ENCODE results near the gene RAD51B. TPM values are rescaled to one million over a fixed set of nuclear protein-coding genes. Genes with fewer than 3 reads are reported as not detected.
A peak's percentile ranks its signal among the peaks of the same experiment; 100 is the strongest.

RAD51B gene
- total RNA-seq, 1 experiment from 2014 or later: 13.3 TPM

DNA sequence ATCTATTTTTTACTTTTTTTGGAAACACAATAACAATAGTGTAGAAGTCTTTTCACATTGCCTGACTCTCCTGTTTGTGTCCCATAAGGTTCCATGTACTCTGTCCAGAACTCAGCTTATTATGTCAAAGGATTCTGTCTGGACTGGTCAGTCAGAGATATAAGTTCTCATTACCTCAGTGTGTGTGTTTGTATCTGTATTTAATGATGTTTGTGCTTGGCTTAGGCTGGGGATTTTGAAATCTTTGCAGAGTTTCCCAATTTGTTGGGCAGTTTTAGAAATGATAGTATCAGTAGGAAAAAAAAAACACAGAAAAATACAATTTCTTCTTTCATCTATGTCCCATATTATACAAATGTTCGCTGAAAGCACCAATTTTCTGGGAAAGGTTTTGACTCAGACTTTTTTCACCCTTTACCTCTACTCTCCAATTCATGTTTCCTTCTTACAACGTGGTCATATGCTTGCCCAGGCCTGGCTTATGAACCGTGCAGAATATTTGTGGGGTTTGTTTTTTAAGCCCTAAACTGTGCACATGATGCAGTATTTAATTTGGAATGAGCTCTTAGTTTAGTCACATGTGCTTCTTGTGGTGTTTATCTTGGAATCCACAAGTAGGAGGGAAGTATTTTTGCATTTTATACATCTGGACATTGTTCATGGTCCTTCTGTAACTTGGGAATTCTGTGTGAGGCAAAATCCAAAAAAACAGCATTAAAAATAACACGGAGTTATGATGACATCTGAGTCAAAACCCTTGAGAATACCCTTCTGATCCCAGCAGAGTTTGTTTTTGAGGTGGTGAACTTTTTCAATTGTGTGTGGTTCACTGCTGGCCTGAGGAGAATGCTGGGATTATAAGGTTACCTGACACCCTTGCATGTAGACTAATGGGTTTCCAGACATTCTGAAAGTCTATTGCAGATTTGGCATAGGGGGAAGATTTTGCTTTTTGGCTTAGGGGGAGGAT lies 121.2 kb downstream of the RAD51B start:
- H3K27ac ChIP-seq: peak overlapping the region; percentile 62
- H3K4me1 ChIP-seq: peaks cover 35% of the 10 kb centered on the region
- 0 out of 2 replicates have a peak overlapping the region, but pooled peaks have one; percentile 8 for H3K4me3 ChIP-seq
- no peaks in the 10 kb centered on the region for H3K36me3 ChIP-seq
- peak; percentile 72 to 89 for DNase-seq
- H3K9me3 ChIP-seq (replicated peaks): no peaks in the 10 kb centered on the region
- no peaks in the 10 kb centered on the region for H3K27me3 ChIP-seq

DNA sequence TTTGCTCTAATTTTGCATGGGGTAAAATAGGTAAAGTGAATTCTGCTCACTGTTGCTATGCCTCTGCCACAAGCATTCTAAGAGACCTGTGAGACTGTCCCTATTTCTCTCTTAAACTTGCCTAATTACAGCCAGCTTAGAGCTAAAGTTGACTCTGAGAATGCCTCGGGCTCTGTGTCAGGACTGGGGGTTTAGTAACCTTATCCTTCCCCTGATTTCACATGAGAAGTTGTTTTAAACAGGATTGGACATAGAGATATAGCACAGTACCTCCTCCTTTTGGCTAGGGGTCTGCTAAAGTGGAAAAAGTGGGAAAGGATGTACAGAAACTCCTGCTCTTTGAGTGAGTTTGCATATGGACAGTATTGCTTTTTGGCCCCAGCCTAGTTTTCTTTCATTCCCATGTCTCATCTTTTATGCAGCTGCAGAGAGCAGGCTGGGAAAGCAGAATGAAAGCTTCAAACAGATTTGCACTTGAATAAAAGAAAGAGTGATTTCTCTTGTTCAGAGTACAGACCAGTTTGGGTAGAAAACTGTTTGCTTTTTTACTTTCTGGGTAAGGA lies 122.0 kb downstream of the RAD51B start:
- H3K36me3 ChIP-seq: no peaks in the 10 kb centered on the region
- DNase-seq: peak; percentile 75 to 90
- peaks cover 35% of the 10 kb centered on the region for H3K4me1 ChIP-seq
- H3K27ac ChIP-seq: peak overlapping the region; percentile 62
- no peaks in the 10 kb centered on the region for H3K27me3 ChIP-seq
- H3K9me3 ChIP-seq (replicated peaks): no peaks in the 10 kb centered on the region
- no peak overlapping the region for H3K4me3 ChIP-seq

DNA sequence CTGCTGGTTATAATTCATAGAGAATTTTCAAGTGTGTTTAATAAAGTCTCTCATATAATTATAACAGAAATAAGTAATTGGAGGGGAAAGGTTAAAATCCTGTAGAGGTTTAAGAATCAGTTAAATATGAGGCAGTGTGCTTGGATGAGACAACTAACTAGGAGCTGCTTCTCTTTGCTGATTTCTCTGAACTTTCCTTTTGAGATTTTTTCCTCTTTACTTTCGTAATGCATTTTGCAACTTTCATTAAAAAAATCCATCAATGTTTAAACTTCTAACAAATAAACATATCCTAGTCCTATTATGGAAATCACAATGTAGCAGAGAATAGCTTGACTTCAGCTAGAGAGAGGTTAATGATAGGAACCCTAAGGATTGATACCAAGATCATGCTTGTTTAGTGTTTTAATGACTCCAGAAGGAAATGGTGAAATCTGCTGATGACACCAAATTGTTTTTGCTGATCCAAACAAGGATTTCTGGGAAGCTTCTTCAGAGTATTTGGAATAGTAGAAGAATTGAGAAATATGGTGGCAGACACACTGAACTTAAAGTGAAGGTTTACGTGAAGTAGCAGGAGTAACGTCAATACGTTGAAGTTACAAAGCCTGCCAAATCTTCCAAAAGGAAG lies 122.6 kb downstream of the RAD51B start:
- H3K27ac ChIP-seq: peak overlapping the region; percentile 62
- H3K36me3 ChIP-seq: no peaks in the 10 kb centered on the region
- no peaks in the 10 kb centered on the region for H3K9me3 ChIP-seq (replicated peaks)
- H3K4me3 ChIP-seq: no peak overlapping the region
- DNase-seq: no peak
- H3K4me1 ChIP-seq: peaks cover 35% of the 10 kb centered on the region
- no peaks in the 10 kb centered on the region for H3K27me3 ChIP-seq

DNA sequence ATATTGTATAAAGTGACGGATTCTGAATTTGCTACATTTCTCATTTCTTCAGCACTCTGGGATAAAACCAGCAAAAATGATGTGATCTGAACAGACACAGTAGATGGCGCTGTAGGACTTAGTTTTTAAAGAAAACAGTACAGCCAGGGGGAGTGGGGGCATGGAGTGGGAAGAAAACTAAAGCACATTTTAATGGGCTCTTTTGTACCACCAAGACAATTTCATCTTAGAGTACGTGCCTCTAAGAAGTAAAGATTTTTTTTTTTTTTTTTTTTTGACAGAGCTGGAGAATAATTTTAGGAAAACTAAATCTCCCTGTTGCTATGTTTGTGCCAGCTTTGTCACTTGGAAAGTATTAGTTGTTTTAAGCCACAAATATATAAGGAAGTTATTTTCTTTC lies 124.4 kb downstream of the RAD51B start:
- Histone ChIP-seq H3K4me1 (peaks cover 36% of the 10 kb centered on the region), H3K27me3 (no peaks in the 10 kb centered on the region), H3K27ac (peak overlapping the region; percentile 63), H3K9me3 (replicated peaks) (no peaks in the 10 kb centered on the region), H3K36me3 (no peaks in the 10 kb centered on the region), H3K4me3 (no peak overlapping the region)
- peak; percentile 92 to 93 for DNase-seq

DNA sequence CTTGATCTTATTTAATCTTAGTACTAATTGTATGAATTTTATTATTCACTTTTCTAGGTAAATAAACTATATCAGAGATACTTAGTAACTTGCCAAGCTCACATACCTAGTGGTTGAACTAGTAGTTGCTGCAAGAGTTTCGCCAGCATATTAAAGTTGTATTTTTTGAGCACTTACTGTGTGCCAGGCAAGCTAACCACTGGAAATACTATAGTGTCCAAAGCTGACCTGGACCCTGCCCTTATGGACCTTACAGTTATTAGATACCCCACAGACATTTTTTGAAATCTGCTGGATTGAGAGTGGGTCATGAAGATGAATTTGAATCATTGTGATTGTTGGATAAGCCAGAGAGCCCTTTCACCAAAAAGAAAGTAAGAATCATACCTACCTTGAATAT lies 125.0 kb downstream of the RAD51B start:
- Histone ChIP-seq H3K4me1 (peaks cover 42% of the 10 kb centered on the region), H3K27ac (peak overlapping the region; percentile 63), H3K36me3 (no peaks in the 10 kb centered on the region), H3K4me3 (no peak overlapping the region), H3K9me3 (replicated peaks) (no peaks in the 10 kb centered on the region), H3K27me3 (no peaks in the 10 kb centered on the region)
- DNase-seq: no peak

DNA sequence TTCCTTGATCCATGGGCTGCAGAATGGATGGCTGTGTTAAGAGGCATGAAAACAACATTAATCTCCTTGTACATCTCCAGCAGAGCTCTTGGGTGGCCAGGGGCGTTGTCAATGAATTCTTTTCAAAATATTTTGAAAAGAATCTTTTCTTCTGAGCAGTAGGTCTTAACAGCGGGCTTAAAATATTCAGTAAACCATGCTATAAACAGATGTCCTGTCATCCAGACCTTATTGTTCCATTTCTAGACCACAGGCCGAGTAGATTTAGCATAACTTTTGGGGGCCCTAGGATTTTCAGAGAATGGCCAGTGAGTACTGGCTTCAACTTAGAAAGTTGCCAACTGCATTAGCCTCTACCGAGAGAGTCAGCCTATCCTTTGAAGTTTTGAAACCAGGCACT lies 130.2 kb downstream of the RAD51B start:
- H3K9me3 ChIP-seq (replicated peaks): no peaks in the 10 kb centered on the region
- H3K4me3 ChIP-seq: no peak overlapping the region
- H3K4me1 ChIP-seq: peaks cover 29% of the 10 kb centered on the region
- DNase-seq: peak; percentile 78 to 87
- no peaks in the 10 kb centered on the region for H3K27me3 ChIP-seq
- H3K36me3 ChIP-seq: no peaks in the 10 kb centered on the region
- peak overlapping the region; percentile 66 for H3K27ac ChIP-seq

DNA sequence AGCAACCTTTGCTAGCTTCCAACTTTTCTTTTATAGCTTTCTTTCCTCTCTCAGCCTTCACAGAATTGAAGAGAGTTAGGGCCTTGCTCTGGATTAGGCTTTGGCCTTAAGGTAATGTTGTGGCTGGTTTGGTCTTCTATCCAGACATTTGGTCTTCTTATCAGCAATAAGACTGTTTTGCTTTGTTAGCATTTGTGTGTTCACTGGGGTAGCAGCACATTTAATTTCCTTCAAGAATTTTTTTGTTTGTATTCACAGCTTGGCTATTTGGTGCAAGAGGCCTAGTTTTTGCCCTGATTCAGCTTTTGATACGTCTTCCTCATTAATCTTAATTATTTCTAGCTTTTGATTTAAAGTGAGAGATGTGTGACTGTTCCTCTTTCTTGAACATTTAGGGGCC lies 130.8 kb downstream of the RAD51B start:
- H3K36me3 ChIP-seq: no peaks in the 10 kb centered on the region
- DNase-seq: no peak
- H3K9me3 ChIP-seq (replicated peaks): no peaks in the 10 kb centered on the region
- no peaks in the 10 kb centered on the region for H3K27me3 ChIP-seq
- peaks cover 27% of the 10 kb centered on the region for H3K4me1 ChIP-seq
- peak overlapping the region; percentile 66 for H3K27ac ChIP-seq
- no peak overlapping the region for H3K4me3 ChIP-seq

DNA sequence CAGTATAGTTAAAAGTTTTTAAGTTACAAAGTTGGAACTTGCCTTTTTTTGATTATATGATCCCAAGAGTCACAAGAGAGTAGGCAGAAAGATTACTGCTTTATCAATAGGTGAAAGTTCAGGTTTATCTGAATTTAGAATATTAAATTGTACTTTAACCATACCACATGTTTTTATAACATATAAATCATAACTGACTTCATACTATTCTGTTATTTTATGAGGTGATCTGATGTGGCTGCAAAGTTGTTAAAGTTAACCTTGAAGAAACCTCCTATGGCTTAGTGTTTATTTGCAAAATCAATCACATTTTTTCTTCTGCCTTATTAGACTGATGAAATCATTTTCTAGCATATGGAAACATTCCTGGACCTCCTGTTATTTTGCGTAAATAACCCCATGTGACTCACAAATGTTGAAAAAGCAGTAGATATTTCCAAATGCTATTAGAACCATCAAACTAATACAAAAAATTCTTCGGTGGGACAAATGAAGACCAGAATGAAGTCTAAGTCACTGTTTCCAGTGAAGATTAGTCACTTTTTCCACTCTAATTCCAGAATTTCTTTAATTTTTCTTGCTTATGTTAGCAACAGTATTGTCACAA lies 132.1 kb downstream of the RAD51B start:
- no peaks in the 10 kb centered on the region for H3K27me3 ChIP-seq
- no peak overlapping the region for H3K4me3 ChIP-seq
- no peaks in the 10 kb centered on the region for H3K36me3 ChIP-seq
- peaks cover 27% of the 10 kb centered on the region for H3K4me1 ChIP-seq
- no peak overlapping the region for H3K27ac ChIP-seq
- no peaks in the 10 kb centered on the region for H3K9me3 ChIP-seq (replicated peaks)
- no peak for DNase-seq

DNA sequence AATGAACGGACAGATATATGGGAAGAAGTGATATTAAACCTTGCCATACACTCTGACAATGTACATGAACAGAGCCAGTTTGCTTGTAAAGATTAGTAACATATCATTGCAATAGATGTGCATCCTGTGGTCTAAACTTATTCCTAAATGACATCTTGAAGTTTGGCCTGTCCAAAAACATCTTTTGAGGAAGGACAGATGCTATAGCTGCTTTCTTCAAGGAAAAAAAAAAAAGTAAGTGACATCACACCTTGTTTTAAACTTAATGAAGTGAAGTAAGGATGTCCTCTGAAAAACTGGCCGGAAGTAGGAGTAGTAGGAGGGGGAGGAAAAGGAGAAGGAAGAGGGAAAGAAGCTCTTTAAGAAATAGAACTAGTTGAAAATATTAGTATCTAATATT lies 132.8 kb downstream of the RAD51B start:
- Histone ChIP-seq H3K4me3 (no peak overlapping the region), H3K4me1 (peaks cover 27% of the 10 kb centered on the region), H3K27me3 (no peaks in the 10 kb centered on the region), H3K9me3 (replicated peaks) (no peaks in the 10 kb centered on the region), H3K27ac (no peak overlapping the region), H3K36me3 (no peaks in the 10 kb centered on the region)
- no peak for DNase-seq

DNA sequence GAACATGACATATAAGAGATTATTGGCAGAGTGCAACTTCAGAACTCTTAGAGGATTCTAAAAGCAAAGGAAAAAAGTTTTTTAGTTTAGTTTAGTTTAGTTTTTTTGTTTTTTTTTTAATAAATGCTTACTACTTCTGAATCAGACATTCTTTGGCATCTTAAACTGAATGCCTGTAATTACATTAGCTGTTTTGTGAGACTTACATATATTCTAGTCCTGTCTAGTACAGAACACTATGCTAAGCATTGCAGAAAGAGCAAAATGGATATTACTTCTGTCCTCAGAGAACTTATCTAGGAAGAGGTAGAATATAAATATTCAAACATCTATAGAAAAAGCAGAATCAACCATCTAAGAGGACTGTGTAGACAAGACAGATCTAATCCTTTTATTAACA lies 133.2 kb downstream of the RAD51B start:
- peaks cover 27% of the 10 kb centered on the region for H3K4me1 ChIP-seq
- no peaks in the 10 kb centered on the region for H3K9me3 ChIP-seq (replicated peaks)
- no peak overlapping the region for H3K4me3 ChIP-seq
- H3K27ac ChIP-seq: no peak overlapping the region
- no peaks in the 10 kb centered on the region for H3K27me3 ChIP-seq
- H3K36me3 ChIP-seq: no peaks in the 10 kb centered on the region
- DNase-seq: no peak

DNA sequence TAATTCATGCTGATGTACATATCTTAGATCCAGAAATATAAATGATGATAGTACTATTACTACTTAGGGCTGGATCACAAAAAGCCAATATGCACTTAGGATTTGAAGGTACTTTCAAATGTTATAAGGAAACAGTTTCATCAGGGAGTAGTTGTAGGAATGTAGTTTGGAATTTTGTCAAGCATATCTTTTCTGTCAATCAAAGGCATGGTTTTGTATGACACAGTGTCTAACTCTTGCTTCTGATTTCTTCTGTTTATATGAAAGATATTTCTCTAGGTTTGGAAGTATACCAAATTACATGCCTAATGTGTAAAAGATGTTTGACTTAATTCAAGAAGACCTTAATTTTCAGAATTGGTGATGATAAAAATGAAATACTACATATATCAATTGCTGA lies 135.7 kb downstream of the RAD51B start:
- Histone ChIP-seq H3K4me3 (no peak overlapping the region), H3K27ac (no peak overlapping the region), H3K36me3 (no peaks in the 10 kb centered on the region), H3K4me1 (peaks cover 16% of the 10 kb centered on the region), H3K9me3 (replicated peaks) (no peaks in the 10 kb centered on the region), H3K27me3 (no peaks in the 10 kb centered on the region)
- DNase-seq: no peak

DNA sequence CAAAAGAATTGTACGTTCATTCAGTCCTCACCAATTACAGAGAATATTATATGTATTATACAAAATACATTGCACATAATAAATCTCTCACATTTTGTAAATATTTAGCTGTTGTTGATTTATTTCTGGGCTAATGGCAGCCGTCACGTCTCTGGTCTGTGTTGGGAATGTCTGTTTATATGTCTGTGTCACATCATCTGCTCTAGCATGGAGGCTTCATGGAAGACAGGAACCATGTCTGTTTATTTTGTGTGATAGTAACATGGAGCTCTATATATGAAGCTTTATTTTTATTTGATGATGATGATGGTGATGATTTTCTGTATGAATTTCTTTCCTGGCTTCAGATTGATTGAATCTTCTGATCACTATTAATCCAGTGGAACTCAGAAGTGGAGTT lies 138.4 kb downstream of the RAD51B start:
- Histone ChIP-seq H3K9me3 (replicated peaks) (no peaks in the 10 kb centered on the region), H3K27ac (no peak overlapping the region), H3K36me3 (no peaks in the 10 kb centered on the region), H3K27me3 (no peaks in the 10 kb centered on the region), H3K4me3 (no peak overlapping the region), H3K4me1 (no peaks in the 10 kb centered on the region)
- no peak for DNase-seq

DNA sequence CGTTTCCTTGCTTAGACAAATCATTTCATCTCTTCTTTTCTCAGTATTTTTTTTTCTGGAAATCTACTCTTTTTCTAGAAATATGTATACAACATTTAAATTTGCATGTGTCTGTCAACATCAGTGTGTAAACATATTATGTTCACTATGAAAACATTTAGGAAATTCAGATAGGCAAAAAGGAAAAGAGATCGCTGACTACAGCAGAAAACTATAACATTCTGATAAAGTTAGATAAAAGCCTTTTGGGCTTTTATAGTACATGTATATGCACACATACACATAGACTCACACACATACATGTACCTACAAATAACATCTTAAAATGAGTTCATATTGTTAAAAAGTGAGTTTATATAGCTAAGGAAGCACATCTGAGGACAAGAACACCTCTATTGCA lies 142.1 kb downstream of the RAD51B start:
- Histone ChIP-seq H3K27ac (no peak overlapping the region), H3K36me3 (no peaks in the 10 kb centered on the region), H3K9me3 (replicated peaks) (no peaks in the 10 kb centered on the region; the same call in 1 of the 2 replicates), H3K27me3 (no peaks in the 10 kb centered on the region), H3K4me1 (no peaks in the 10 kb centered on the region; the same call in 1 of the 2 replicates), H3K4me3 (no peak overlapping the region)
- no peak for DNase-seq

DNA sequence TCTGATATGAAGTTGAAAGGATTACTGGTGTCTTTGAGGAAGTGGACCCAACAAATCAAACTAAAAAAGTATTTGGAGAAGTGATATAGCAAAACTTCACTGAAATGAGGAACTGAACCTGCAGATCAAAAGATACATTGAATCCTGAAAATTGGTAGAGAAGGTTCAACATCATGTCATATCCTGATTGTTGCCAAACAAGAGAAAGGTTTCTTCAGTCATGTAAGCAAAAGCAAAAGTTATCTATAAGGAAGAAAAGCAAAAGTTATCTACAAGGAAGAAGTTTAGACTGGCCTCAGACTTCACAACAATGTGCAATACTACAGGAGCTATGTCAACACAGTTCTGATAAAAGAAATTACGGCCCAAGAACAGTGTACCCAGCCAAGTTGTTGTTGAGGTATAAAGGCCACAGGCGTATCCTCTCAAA lies 142.7 kb downstream of the RAD51B start:
- Histone ChIP-seq H3K27ac (no peak overlapping the region), H3K27me3 (no peaks in the 10 kb centered on the region), H3K9me3 (replicated peaks) (no peaks in the 10 kb centered on the region; the same call in 1 of the 2 replicates), H3K36me3 (no peaks in the 10 kb centered on the region), H3K4me3 (no peak overlapping the region), H3K4me1 (no peaks in the 10 kb centered on the region; the same call in 1 of the 2 replicates)
- DNase-seq: no peak

DNA sequence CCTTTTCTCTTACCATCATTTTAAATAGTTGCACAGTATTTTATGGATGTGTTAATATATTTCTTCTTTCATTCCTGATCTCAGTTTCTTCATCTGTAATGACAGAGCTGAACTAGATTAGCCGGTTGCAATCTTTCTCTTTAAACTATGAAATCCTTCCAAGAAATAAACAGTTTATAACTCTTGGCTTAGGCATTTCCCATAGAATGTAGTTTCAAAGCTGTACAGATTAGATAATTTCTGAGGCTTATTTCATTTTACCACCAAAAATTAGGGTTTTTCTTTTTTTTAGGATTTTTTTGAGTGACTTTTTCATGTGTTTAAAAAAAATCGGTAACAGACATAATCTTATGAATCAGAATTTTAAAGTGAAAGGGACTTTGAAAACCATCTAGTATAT lies 144.0 kb downstream of the RAD51B start:
- Histone ChIP-seq H3K27me3 (no peaks in the 10 kb centered on the region), H3K9me3 (replicated peaks) (no peaks in the 10 kb centered on the region; the same call in 1 of the 2 replicates), H3K4me3 (no peak overlapping the region), H3K4me1 (no peaks in the 10 kb centered on the region; the same call in 1 of the 2 replicates), H3K36me3 (no peaks in the 10 kb centered on the region), H3K27ac (no peak overlapping the region)
- DNase-seq: no peak

Data from SJCRH30 (cell line).